GM18526 (cell line): ENCODE measurements around the gene APH1A.
A peak's percentile ranks its signal among the peaks of the same experiment; 100 is the strongest.

Experiments used
- POLR2A ChIP-seq: IDR thresholded peaks from 3 replicates; pipeline ENCODE4 v1.6.1; 2011; ENCODE audit not compliant: insufficient read length; ENCODE audit errors: extremely low read depth

The APH1A gene

GRCh38 chr1:150256198-150256553, 12.6 kb downstream of the APH1A start:
- TF ChIP-seq POLR2A, result no peak

GRCh38 chr1:150249936-150250335, 18.9 kb downstream of the APH1A start:
- TF ChIP-seq POLR2A, result no peak

- no peak for TF ChIP-seq POLR2A
These were observed 25.8 kb downstream of the APH1A start for GRCh38 chr1:150243003-150243402.

- no peak for TF ChIP-seq POLR2A
These were observed 31.1 kb downstream of the APH1A start for GRCh38 chr1:150237746-150238145.

GRCh38 chr1:150236614-150237100, 32.2 kb downstream of the APH1A start:
- no peak for TF ChIP-seq POLR2A

GRCh38 chr1:150235852-150236613, 32.8 kb downstream of the APH1A start, which contains the start of gene ANP32E:
Gene ANP32E, minus strand, starts transcription at chr1:150236112. Its CDS starts 326 bp downstream, at chr1:150235786.
- TF ChIP-seq POLR2A, result peak; percentile 95

- no peak for TF ChIP-seq POLR2A
These were observed 33.4 kb downstream of the APH1A start for GRCh38 chr1:150235294-150235851.

GRCh38 chr1:150234566-150235293, 34.1 kb downstream of the APH1A start:
- peak; percentile 92 for TF ChIP-seq POLR2A

- no peak for TF ChIP-seq POLR2A
These were observed 34.6 kb downstream of the APH1A start for GRCh38 chr1:150234309-150234565.

- no peak for TF ChIP-seq POLR2A
These were observed 35.2 kb downstream of the APH1A start for GRCh38 chr1:150233359-150234308.

GRCh38 chr1:150227228-150227627, 41.6 kb downstream of the APH1A start:
- no peak for TF ChIP-seq POLR2A

- TF ChIP-seq POLR2A, result no peak
These were observed 42.3 kb downstream of the APH1A start for GRCh38 chr1:150226486-150226885.

GRCh38 chr1:150225546-150225945, 43.3 kb downstream of the APH1A start:
- TF ChIP-seq POLR2A, result no peak

- TF ChIP-seq POLR2A, result no peak
These were observed 43.8 kb downstream of the APH1A start for GRCh38 chr1:150224983-150225382.

GRCh38 chr1:150221552-150221951, 47.3 kb downstream of the APH1A start:
- TF ChIP-seq POLR2A, result no peak
